PFSK-1 (cell line): ENCODE measurements around the gene CTAG1A.

Experiments
- POLR2AphosphoS5 ChIP-seq: IDR thresholded peaks from 2 replicates; pipeline ENCODE4 v1.6.1; 2012; ENCODE audit warnings: low read depth, mild to moderate bottlenecking, control low read depth, low read length, moderate library complexity
- SIN3A ChIP-seq: IDR thresholded peaks from 2 replicates; pipeline ENCODE4 v1.6.1; 2012; ENCODE audit warnings: mild to moderate bottlenecking, low read length, moderate library complexity, borderline replicate concordance; ENCODE audit not compliant: insufficient read depth
- TAF1 ChIP-seq: IDR thresholded peaks from 2 replicates; pipeline ENCODE4 v1.6.1; 2012; ENCODE audit warnings: low read length, control low read depth, borderline replicate concordance; ENCODE audit not compliant: insufficient read depth
- TF ChIP-seq, protein P1 (sequence below), 2 experiments: IDR thresholded peaks; 2 replicates each; pipeline versions ENCODE4 v1.6.1 to v1.8.0; 2011 to 2012; ENCODE audit warnings: low read depth in 2 of 2, low read length in 2 of 2, control low read depth in 1 of 2, inconsistent platforms in 1 of 2, mild to moderate bottlenecking in 1 of 2, moderate library complexity in 1 of 2; ENCODE audit not compliant: insufficient read depth in 1 of 2

DNA sequence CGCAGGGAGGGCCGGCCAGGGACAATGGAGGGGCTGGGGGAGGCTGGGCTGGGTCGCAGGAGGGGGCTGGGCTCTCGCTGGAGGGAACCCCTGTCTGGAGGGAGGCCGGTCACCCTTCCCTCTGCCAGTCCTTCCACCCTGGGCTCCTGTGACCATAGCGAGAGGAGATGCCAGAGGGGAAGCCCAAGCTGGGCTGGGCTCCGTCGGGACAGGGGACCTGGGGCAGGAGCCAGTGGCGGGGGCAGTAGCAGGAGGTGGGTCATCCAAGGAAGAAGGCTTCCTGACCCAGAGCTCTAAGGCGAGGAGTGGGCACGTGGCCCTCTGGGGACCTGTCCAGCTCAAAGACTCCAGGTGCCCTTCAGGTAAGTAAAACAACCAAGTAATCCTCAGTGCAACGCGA lies 17.3 kb downstream of the CTAG1A start:
- TF ChIP-seq POLR2AphosphoS5 (no peak), TAF1 (no peak), SIN3A (no peak)
- TF ChIP-seq, protein P1, sequence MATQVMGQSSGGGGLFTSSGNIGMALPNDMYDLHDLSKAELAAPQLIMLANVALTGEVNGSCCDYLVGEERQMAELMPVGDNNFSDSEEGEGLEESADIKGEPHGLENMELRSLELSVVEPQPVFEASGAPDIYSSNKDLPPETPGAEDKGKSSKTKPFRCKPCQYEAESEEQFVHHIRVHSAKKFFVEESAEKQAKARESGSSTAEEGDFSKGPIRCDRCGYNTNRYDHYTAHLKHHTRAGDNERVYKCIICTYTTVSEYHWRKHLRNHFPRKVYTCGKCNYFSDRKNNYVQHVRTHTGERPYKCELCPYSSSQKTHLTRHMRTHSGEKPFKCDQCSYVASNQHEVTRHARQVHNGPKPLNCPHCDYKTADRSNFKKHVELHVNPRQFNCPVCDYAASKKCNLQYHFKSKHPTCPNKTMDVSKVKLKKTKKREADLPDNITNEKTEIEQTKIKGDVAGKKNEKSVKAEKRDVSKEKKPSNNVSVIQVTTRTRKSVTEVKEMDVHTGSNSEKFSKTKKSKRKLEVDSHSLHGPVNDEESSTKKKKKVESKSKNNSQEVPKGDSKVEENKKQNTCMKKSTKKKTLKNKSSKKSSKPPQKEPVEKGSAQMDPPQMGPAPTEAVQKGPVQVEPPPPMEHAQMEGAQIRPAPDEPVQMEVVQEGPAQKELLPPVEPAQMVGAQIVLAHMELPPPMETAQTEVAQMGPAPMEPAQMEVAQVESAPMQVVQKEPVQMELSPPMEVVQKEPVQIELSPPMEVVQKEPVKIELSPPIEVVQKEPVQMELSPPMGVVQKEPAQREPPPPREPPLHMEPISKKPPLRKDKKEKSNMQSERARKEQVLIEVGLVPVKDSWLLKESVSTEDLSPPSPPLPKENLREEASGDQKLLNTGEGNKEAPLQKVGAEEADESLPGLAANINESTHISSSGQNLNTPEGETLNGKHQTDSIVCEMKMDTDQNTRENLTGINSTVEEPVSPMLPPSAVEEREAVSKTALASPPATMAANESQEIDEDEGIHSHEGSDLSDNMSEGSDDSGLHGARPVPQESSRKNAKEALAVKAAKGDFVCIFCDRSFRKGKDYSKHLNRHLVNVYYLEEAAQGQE (IDR thresholded peaks at IDR 0.05; ENCODE audit: insufficient read depth in 1 of 2, low read depth in 2 of 2, low read length in 2 of 2): no peak
